HCT116 (cell line): ENCODE results near the gene AVL9. TPM values are rescaled to one million over a fixed set of nuclear protein-coding genes. Genes with fewer than 3 reads are reported as not detected.

Experiments
- ATAC-seq: fragments of 200-7000 bp; cut with Tn5 transposase; 2 replicates; pipeline ENCODE4 v1.9.1; 2020; ENCODE audit warnings: mild to moderate bottlenecking, moderate library complexity
- BruUV-seq: library from RNA; stranded (reverse); fragments of 400-500 nt; replicated peaks from 2 replicates; lab custom pipeline; 2021; lab: Mats Ljungman, UMichigan
- CTCF ChIA-PET: fragments of 300-600 bp; sonication (Branson Sonifier 250); formaldehyde crosslinking; loops from one replicate; lab custom pipeline; 2021; ENCODE audit warnings: antibody characterized with exemption; lab: Charles Lee
- POLR2A ChIA-PET: fragments of 300-600, 350-600 bp; sonication (Branson Sonifier 250); formaldehyde crosslinking; loops from one replicate; lab custom pipeline; 2021; ENCODE audit warnings: antibody characterized with exemption; lab: Charles Lee
- RAD21 ChIA-PET, 2 experiments: fragments of 300-600 bp; sonication (Branson Sonifier 250); formaldehyde crosslinking; loops; one replicate each; lab custom pipeline; 2023; ENCODE audit warnings: low total read pairs in 2 of 2; ENCODE audit not compliant: uncharacterized antibody in 2 of 2, unreplicated experiment in 2 of 2, low non-redundant PET in 1 of 2; lab: Charles Lee
- DNase-seq: peaks from one replicate; pipeline ENCODE4 v3.0.0-alpha.2; 2010; ENCODE audit warnings: low read depth, low spot score
- H2AFZ ChIP-seq: fragments of 200-600 bp; shearing (Covaris generic), sonication (generic); 2 replicates; pipeline ENCODE4 v1.6.1; 2017; ENCODE audit warnings: low read depth, mixed run types, mixed read lengths, antibody characterized with exemption, low read length; ENCODE audit not compliant: poor library complexity, severe bottlenecking
- H3K27ac ChIP-seq: 2 replicates; pipeline ENCODE4 v1.5.1; 2012; ENCODE audit warnings: low read depth, low read length
- H3K27me3 ChIP-seq: fragments of 200-600 bp; sonication (generic); 2 replicates; pipeline ENCODE4 v1.6.1; 2016; ENCODE audit warnings: mixed run types, low read length, mixed read lengths; ENCODE audit not compliant: insufficient read depth
- H3K36me3 ChIP-seq, 2 experiments: fragments of 200-500 bp in 1 of 2; fragments of 200-600 bp in 1 of 2; sonication (Bioruptor generic) in 1 of 2; sonication (generic) in 1 of 2; 2 replicates each; pipeline versions ENCODE4 v1.5.1 to v1.6.1; 2014 to 2016; ENCODE audit warnings: low read length in 2 of 2, inconsistent platforms in 1 of 2, mixed read lengths in 1 of 2, mixed run types in 1 of 2; ENCODE audit not compliant: insufficient read depth in 2 of 2, control insufficient read depth in 1 of 2
- H3K4me1 ChIP-seq, 2 experiments: fragments of 200-600 bp in 1 of 2; sonication (generic) in 1 of 2; 2 replicates each; pipeline versions ENCODE4 v1.5.1 to v1.6.1; 2012 to 2017; ENCODE audit warnings: low read length in 2 of 2, inconsistent platforms in 1 of 2, mild to moderate bottlenecking in 1 of 2, mixed read lengths in 1 of 2, mixed run types in 1 of 2, moderate library complexity in 1 of 2; ENCODE audit not compliant: insufficient read depth in 2 of 2, control insufficient read depth in 1 of 2
- H3K4me2 ChIP-seq: fragments of 200-600 bp; sonication (generic); 2 replicates; pipeline ENCODE4 v1.6.1; 2017; ENCODE audit warnings: mixed run types, low read length, mixed read lengths
- H3K4me3 ChIP-seq, 2 experiments: fragments of 200-600 bp in 1 of 2; sonication (generic) in 1 of 2; replicated peaks in 1 of 2; 2 replicates each; pipeline ENCODE4 v1.5.1; 2011 to 2016; ENCODE audit warnings: low read length in 2 of 2, control low read depth in 1 of 2, low read depth in 1 of 2, mild to moderate bottlenecking in 1 of 2, mixed read lengths in 1 of 2, mixed run types in 1 of 2
- H3K79me2 ChIP-seq: fragments of 200-600 bp; sonication (generic); 2 replicates; pipeline ENCODE4 v1.6.1; 2017; ENCODE audit warnings: mild to moderate bottlenecking, mixed run types, low read length, moderate library complexity, mixed read lengths; ENCODE audit not compliant: insufficient read depth
- H3K9ac ChIP-seq: fragments of 200-600 bp; sonication (generic); 2 replicates; pipeline ENCODE4 v1.6.1; 2016; ENCODE audit warnings: low read length, mixed read lengths
- H3K9me2 ChIP-seq: fragments of 200-600 bp; sonication (generic), shearing (Covaris generic); 2 replicates; pipeline ENCODE4 v1.6.1; 2017; ENCODE audit warnings: mixed run types, mild to moderate bottlenecking, moderate library complexity; ENCODE audit not compliant: insufficient read depth
- H3K9me3 ChIP-seq, 2 experiments: fragments of 200-500 bp in 1 of 2; fragments of 200-600 bp in 1 of 2; sonication (Bioruptor generic) in 1 of 2; sonication (generic) in 1 of 2; 2 replicates each; pipeline ENCODE4 v1.6.1; 2014 to 2017; ENCODE audit warnings: low read length in 2 of 2, mixed read lengths in 2 of 2, inconsistent platforms in 1 of 2, low read depth in 1 of 2, mild to moderate bottlenecking in 1 of 2, mixed run types in 1 of 2, moderate library complexity in 1 of 2; ENCODE audit not compliant: control insufficient read depth in 1 of 2, insufficient read depth in 1 of 2
- H4K20me1 ChIP-seq: fragments of 200-600 bp; sonication (generic), shearing (Covaris generic); 2 replicates; pipeline ENCODE4 v1.6.1; 2017; ENCODE audit warnings: mixed run types, mild to moderate bottlenecking, moderate library complexity; ENCODE audit not compliant: insufficient read depth
- CEBPB ChIP-seq: IDR thresholded peaks from 2 replicates; pipeline ENCODE4 v1.6.1; 2012; ENCODE audit warnings: low read depth
- EZH2 ChIP-seq: fragments of 200-600 bp; sonication (generic); IDR thresholded peaks from 2 replicates; pipeline ENCODE4 v1.6.1; 2017; ENCODE audit warnings: antibody characterized with exemption, mixed run types
- EZH2phosphoT487 ChIP-seq: fragments of 200-600 bp; IDR thresholded peaks from 2 replicates; pipeline ENCODE4 v1.6.1; 2018; ENCODE audit warnings: antibody characterized with exemption, borderline replicate concordance
- FOSL1 ChIP-seq: IDR thresholded peaks from 2 replicates; pipeline ENCODE4 v1.6.1; 2012; ENCODE audit warnings: low read depth
- JUND ChIP-seq: IDR thresholded peaks from 2 replicates; pipeline ENCODE4 v1.6.1; 2012
- POLR2AphosphoS5 ChIP-seq: IDR thresholded peaks from 2 replicates; pipeline ENCODE4 v1.6.1; 2011; ENCODE audit warnings: mild to moderate bottlenecking, low read depth, low read length, moderate library complexity
- RAD21 ChIP-seq: IDR thresholded peaks from 2 replicates; pipeline ENCODE4 v1.6.1; 2012; ENCODE audit warnings: low read depth, mild to moderate bottlenecking
- REST ChIP-seq: IDR thresholded peaks from 2 replicates; pipeline ENCODE4 v1.6.1; 2012; ENCODE audit warnings: low read depth
- YY1 ChIP-seq: IDR thresholded peaks from 2 replicates; pipeline ENCODE4 v1.6.1; 2011; ENCODE audit warnings: low read length, low read depth, moderate library complexity, mild to moderate bottlenecking; ENCODE audit not compliant: insufficient replicate concordance; ENCODE audit errors: extremely low read depth
- ZFX ChIP-seq: fragments of 450-650 bp; IDR thresholded peaks from 2 replicates; pipeline ENCODE4 v1.6.1; 2017
- intact Hi-C: fragments of 100-400 bp; cut with micrococcal nuclease; formaldehyde crosslinking; loops from 2 replicates; pipeline ENCODE4 v1.10.0; 2022
- total RNA-seq: library from RNA; stranded (reverse); gene quantifications from one replicate; pipeline ENCODE4 v1.2.1, GENCODE V29; 2021; ENCODE audit not compliant: unreplicated experiment
- TF ChIP-seq, protein P1 (sequence below), 3 experiments: fragments of 200-600 bp in 1 of 3; sonication (generic) in 1 of 3; IDR thresholded peaks in 2 of 3; conservative IDR thresholded peaks in 1 of 3; 2 replicates each; pipeline ENCODE4 v1.5.1; 2012 to 2017; ENCODE audit warnings: low read depth in 2 of 3, low read length in 2 of 3, antibody characterized with exemption in 1 of 3, borderline replicate concordance in 1 of 3, control low read depth in 1 of 3, mild to moderate bottlenecking in 1 of 3, mixed read lengths in 1 of 3, mixed run types in 1 of 3, moderate library complexity in 1 of 3; ENCODE audit not compliant: insufficient read depth in 1 of 3
- TF ChIP-seq, protein P2 (sequence below): IDR thresholded peaks from 2 replicates; pipeline ENCODE4 v1.6.1; 2012
- TF ChIP-seq, protein P3 (sequence below): IDR thresholded peaks from 2 replicates; pipeline ENCODE4 v1.6.1; 2011; ENCODE audit warnings: mild to moderate bottlenecking, low read length, moderate library complexity; ENCODE audit not compliant: insufficient replicate concordance; ENCODE audit errors: extremely low read depth

The AVL9 gene
- total RNA-seq, 1 experiment from 2014 or later, result 89.0 TPM

GRCh38 chr7:32587411-32587948, 92.2 kb downstream of the AVL9 start:
- intact Hi-C loops, result no loop called here
- BruUV-seq, result no TSS peak
- Histone ChIP-seq H3K27ac (no peak overlapping the region), H3K36me3 (peaks cover 16 to 17% of the 10 kb centered on the region in 2 experiments), H3K9me3 (no peaks in the 10 kb centered on the region), H3K79me2 (no peaks in the 10 kb centered on the region), H2AFZ (no peak overlapping the region), H3K27me3 (no peaks in the 10 kb centered on the region), H3K4me2 (no peak overlapping the region), H4K20me1 (no peaks in the 10 kb centered on the region), H3K9me2 (no peaks in the 10 kb centered on the region), H3K9ac (no peak overlapping the region), H3K4me3 (no peak overlapping the region), H3K4me1 (no peaks in the 10 kb centered on the region; a peak in 1 of 4 replicates)
- ChIA-PET POLR2A (no interaction called here), CTCF (no interaction called here), RAD21 (no interaction called here)
- DNase-seq (no peak), ATAC-seq (no peak)
- TF ChIP-seq YY1 (no peak), JUND (no peak), REST (no peak), RAD21 (no peak), FOSL1 (no peak), ZFX (no peak), EZH2phosphoT487 (no peak), EZH2 (no peak), POLR2AphosphoS5 (no peak), CEBPB (no peak)
- TF ChIP-seq, protein P1, sequence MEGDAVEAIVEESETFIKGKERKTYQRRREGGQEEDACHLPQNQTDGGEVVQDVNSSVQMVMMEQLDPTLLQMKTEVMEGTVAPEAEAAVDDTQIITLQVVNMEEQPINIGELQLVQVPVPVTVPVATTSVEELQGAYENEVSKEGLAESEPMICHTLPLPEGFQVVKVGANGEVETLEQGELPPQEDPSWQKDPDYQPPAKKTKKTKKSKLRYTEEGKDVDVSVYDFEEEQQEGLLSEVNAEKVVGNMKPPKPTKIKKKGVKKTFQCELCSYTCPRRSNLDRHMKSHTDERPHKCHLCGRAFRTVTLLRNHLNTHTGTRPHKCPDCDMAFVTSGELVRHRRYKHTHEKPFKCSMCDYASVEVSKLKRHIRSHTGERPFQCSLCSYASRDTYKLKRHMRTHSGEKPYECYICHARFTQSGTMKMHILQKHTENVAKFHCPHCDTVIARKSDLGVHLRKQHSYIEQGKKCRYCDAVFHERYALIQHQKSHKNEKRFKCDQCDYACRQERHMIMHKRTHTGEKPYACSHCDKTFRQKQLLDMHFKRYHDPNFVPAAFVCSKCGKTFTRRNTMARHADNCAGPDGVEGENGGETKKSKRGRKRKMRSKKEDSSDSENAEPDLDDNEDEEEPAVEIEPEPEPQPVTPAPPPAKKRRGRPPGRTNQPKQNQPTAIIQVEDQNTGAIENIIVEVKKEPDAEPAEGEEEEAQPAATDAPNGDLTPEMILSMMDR (IDR thresholded peaks at IDR 0.05 in 2 of 3, conservative IDR thresholded peaks at IDR 0.05 in 1 of 3; ENCODE audit: borderline replicate concordance in 1 of 3, insufficient read depth in 1 of 3, low read depth in 2 of 3, low read length in 2 of 3), result no peak
- TF ChIP-seq, protein P2, sequence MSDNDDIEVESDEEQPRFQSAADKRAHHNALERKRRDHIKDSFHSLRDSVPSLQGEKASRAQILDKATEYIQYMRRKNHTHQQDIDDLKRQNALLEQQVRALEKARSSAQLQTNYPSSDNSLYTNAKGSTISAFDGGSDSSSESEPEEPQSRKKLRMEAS, result no peak
- TF ChIP-seq, protein P3, sequence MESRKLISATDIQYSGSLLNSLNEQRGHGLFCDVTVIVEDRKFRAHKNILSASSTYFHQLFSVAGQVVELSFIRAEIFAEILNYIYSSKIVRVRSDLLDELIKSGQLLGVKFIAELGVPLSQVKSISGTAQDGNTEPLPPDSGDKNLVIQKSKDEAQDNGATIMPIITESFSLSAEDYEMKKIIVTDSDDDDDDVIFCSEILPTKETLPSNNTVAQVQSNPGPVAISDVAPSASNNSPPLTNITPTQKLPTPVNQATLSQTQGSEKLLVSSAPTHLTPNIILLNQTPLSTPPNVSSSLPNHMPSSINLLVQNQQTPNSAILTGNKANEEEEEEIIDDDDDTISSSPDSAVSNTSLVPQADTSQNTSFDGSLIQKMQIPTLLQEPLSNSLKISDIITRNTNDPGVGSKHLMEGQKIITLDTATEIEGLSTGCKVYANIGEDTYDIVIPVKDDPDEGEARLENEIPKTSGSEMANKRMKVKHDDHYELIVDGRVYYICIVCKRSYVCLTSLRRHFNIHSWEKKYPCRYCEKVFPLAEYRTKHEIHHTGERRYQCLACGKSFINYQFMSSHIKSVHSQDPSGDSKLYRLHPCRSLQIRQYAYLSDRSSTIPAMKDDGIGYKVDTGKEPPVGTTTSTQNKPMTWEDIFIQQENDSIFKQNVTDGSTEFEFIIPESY, result no peak
